ENCODE data around the gene CCDC120.

DNA sequence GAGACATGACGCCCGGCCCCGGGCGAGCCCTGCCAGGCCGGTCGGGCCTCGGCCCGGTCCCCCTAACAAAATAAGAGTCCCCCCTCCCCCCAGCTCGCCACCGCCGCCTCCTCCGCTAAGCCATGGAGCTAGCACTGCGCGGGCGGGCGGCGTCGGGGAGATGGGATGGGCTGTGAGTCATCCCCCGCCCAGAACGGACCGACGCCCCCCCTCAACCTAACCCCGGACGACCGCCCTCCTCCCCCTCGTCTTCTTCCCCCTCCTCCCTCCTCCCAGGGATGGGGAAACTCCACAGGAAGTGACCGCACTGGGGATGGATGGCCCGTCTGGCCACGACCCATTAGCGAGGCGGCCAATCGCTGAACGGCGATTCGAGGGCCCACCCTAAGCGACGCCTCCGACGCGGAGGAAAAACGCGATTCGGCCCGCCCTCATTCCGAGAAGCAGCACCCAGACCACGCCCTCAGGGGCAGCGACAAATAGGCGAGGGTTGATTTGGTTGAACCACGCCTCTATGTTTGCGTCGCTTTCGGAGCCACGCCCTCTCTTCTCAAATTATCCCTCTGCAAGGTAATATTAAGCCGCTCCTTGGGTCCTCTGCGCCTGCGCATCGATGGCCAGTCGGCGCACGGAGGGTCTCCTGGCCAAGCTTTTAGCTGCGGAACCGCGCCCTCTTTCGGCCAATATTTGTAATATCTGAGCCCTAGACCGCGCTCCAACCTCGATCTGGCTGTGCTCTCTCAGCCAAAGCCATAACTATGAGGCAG, 15.4 kb upstream of the CCDC120 start, which contains the start of gene TFE3:
- TF ChIP-seq EZH2 (IDR thresholded peaks at IDR 0.05; ENCODE audit: insufficient read depth, poor library complexity, severe bottlenecking) (no peak), EZH2phosphoT487 (IDR thresholded peaks at IDR 0.05; ENCODE audit: insufficient read depth, low read depth) (no peak)

Data from GM23248 (cell line).